GOT3 (cell line): ENCODE results near the gene SERPINB2.
"Not testable (repeated sequence)": the region's sequence is repeated elsewhere in the genome, so short reads cannot be mapped to it uniquely, and the experiment has no call there.

ENCODE experiments used
- DNase-seq: peaks from one replicate; lab custom pipeline; 2025; ENCODE audit warnings: mixed read lengths; lab: John Stamatoyannopoulos, UW

The SERPINB2 gene

DNA sequence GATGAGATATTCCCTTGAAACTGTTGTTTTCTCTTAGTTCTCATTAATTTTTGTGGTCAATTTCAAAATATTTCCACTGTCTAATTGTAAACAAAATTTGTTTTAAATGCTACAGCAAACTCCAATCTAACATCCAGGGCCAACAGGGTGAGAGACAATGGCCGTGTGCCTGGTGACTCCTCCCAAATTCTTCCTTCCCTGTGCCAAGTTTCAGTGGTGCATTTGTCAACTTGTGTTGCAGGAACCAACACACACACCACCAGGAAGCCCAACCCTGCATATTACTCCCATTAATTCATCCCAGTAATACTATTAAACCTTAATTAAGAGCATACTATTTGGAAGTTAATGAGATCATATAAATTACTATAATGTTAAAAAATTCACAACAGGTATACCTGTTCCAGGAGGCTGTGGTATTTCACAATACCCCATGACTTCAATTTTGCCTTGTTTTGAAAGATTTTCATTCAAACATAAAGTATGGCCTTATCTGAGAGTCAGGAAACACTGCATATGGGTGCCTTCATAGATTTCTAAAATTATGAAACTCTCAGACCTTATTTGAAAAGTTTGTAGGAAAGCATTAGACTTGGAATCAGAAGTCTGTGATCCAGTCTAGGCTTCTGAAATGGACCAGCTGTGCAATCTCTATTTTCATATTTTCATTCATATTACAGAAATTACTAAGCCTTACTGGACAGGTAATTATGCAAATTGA, 1.1 kb downstream of the SERPINB2 start:
- no peak for DNase-seq

DNA sequence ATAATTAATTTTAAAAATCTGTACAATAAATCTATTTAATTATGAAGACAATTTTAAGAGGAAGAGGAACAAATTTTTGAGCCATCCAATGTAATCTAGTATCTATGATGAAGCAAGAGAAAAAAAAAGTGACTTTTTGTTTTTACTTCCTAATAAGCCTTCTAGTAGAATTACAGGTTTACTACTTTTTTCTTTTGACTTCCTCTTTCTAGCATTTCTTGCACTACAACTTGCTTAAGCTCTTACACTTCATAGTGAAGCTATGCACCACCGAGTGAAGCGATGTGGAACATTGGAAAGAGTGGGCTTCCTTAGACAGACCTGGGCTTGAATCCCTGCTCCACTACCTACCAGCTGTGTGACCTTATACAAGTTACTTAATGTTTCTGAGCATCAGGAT, 2.1 kb downstream of the SERPINB2 start:
- DNase-seq = no peak

DNA sequence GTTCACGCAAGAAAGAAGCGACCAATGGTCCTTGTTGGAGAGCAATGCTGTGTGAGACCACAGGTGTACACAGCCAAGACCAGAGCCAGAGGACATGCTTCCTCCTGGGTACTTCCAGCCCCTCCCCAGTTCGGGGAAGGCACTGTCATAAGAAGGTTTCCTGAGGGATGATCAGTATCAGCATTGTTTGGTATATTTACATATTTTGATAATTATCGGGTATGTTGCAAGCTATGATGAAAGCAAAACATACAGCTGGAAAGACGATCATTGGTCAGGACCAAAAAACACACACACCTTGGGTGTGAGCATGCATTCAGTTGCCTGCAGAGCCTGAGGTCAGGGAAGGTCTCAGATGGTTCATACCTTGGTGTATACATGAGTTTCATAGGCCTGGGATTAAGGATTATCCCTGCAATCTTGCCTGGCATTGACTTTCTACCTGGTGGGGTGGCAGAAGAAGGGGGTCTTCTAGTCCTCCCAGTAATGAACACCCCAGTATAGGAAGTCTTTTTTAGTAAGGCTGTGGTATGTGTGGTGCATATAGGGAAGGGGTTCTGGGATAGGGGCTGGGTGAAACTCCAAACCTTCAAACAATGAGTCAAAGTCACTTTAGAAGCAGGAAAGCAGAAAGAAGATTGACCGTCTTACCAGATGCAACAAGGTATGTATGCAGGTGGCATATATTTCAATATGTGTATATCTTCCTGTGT, 2.9 kb downstream of the SERPINB2 start:
- no peak for DNase-seq

DNA sequence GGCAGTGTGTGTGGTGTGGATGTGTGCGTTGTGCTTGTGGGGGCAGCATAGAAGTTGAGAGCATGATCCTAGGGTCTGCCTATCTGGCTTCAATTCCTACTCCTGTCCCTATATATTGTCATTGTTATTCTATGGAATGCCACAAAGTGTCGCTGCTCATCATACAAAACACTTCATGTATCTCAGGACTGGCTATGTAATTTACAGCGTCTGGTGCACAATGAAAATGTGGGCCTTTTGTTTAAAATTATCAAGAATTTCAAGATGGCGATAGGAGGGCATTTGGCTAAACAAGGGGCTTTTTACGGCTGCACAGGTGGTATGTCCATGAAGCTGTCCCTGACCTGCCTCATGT, 3.4 kb downstream of the SERPINB2 start:
- no peak for DNase-seq

DNA sequence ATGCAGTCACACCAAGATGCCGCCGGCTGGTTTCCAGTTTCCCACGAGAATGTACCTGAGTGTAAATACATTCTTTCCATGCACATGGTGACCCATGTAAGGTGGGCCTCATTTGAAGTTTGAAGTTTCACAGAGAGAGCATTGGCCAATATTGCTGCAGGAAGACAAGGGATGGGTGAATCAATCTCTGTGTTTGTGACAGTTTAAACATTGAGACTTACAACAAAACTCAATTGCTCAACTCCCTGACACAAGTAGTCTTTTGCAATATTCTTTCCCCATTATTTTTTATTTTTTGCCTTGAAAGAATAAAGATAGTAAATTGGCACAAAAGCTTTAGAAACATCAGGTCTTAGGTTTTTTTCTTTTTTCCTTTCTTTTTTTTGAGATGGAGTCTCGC, 5.1 kb downstream of the SERPINB2 start:
- no peak for DNase-seq

DNA sequence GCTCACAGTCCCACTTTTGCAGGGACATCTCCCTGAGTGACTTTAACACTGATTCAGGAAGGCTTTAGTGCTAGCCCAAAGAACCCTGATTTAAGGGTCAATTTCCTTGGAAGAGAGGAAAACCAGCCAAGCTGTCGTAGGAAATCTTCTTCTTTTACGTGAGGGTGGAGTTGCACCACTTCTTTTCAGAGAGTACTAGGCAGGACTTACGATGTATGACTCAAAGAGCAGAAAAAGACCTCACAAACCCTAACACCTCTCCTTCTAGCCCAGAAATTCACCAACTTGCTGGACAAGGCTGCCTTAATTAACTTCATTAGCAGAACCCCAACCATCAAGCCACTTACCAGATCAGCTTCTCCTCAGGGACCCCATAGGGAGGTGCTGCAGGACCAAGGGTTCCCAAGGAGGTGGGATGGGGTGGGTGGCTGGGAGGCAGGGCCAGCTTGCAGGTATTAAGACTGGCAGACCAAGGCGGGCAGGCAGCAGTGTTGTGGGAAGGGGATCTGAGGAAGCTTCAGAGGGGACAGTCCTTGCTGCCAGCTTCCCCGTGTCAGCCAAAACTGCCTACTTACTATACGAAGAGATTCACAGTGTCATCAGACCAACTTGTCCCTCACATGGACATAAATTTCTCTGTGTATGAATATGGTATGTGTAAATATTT, 6.7 kb downstream of the SERPINB2 start:
- no peak for DNase-seq

DNA sequence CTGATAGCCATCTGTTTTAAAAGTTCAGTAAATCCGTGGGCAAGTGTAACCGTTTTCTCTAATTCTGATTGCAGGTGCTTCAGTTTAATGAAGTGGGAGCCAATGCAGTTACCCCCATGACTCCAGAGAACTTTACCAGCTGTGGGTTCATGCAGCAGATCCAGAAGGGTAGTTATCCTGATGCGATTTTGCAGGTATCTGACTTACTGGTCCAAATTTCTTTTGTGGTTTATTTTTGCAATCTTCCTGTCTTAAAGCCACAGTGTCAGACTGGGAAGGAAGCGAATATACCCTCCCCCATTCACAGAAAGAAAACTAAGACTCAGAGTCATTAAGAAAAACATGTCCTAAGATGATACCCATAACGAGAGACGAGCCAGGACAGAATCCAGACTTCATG, 7.7 kb downstream of the SERPINB2 start:
- DNase-seq = no peak

DNA sequence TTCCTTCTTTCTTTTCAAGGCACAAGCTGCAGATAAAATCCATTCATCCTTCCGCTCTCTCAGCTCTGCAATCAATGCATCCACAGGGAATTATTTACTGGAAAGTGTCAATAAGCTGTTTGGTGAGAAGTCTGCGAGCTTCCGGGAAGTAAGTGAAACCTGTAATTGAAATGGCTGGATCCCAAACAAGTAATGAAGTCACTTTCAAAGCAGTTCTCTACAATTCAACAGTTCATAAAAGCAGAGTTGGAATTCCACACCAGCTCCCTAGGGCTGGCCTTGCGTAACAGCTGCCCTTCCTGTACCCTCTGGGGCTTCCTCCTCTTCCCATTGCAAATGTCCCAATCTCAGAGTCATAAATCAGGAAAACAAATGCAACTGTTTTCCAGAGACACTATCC, 9.6 kb downstream of the SERPINB2 start:
- no peak for DNase-seq

DNA sequence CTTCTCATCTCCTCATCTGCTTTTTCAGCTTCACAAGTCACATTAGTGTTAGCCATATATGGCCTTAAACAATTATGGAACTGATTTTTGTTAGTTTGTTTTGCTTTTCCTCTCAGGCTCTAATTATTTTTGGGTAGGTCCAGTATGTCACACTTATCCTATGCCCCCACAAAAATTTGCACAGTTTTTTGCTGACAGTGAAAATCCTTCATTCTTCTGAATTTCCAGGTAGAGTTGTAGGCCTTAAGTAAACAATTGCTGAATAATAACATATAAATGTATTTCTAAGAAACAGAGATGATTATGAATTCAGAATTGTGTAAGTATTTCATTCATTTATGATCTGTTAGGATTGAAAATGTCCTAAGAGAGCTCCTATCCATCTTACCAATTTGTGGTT, 11.7 kb downstream of the SERPINB2 start:
- no peak for DNase-seq

DNA sequence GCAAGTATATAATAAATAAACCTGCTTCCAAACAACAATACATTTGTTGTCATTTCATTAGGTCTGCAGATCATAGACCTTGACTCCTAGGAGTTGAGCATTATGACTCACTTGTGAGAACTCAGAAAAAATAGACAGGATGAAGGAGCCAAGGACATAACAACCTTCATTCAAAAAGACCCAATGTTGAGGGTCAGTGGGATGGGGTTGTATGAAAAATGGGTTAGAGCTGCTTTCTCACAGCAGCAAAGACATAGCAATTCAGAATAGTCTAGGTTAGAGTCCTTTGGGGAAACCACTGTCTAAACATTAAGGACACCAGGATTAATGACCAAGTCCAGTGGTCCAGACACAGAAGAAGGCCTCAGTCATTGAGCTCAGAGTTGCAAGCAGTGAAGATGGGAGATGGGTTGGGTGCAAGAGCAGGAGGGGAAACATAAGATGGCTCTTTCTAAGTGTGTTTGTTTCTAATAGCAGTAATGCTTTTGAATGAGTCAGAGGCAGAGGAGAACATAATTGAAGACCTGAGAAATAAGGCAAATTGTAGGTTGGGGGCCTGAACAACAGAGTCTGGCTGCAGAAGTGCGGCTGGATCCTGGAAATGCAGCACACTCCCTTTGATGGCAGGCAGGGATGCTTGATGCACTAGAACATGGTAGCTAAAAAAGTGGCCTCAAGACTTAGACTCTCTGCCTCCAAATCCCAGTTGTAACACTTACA, 16.5 kb downstream of the SERPINB2 start:
- DNase-seq = no peak

DNA sequence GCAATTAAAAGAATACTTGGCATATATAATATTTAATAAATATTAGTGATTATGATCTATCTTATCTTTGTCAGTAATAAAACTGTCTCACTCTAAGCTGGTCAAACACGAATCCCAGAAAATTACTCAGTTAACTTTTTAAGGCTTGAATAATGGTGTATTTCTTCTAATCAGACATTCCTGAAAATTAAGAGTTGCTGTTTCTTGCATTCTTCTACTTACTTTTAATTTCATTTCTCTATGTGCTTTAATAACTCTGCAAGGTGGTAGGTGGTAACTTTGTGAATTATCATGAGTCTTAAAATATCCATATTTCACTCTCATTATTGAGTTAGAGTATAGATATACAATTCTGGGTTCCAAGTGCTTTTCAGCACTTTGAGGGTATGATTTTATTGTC, 17.2 kb downstream of the SERPINB2 start:
- DNase-seq = no peak

DNA sequence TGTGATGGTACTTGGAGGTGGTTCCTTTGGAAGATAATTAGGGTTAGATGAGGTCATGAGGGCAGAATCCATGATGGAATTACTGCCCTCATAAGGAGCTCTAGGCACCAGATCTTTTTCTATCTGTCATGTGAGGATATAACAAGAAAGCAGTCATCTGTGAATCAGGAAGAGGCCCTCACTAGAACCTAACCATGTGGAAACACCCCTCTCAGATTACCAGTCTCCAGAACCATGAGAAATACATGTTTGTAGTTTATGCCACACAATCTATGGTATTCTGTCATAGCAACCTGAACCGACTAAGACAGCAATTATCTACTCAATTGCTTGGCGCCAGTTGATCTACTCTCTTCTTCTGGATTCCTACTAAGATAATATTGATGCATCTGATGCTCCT, 17.9 kb downstream of the SERPINB2 start:
- no peak for DNase-seq

DNA sequence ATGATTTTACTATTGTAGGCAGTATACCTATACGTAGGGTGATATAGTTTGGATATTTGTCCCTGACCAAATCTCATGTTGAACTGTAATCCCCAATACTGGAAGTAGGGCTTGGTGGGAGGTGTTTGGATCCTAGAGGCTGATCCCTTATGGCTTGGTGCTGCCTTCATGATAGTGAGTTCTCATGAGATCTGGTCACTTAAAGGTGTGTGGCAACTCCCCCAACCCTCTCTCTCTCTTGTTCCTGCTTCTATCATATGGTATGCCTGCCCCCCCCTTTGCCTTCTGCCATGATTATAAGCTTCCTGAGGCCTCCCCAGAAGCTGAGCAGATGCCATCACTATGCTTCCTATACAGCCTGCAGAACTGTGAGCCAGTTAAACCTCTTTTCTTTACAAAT, 18.6 kb downstream of the SERPINB2 start:
- no peak for DNase-seq

DNA sequence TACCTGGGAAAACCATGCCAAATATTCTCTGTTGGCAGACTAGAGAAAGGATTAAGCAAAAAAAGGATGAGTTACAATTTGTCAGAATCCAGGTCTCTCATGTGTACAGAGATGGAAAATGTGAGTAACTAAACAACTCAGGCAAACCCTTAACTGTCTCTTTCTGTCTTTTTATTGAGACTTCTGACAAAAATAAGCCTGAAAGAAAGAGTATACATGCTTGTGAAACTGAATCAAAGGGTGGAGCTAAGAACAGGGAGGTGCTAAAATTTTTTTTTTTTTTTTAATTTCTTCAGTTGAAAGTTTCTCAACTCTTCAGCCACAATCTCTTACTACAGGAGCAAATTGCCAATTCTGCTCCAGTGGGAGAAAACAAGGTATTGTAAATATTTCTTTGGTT, 20.2 kb downstream of the SERPINB2 start, which contains the start of gene SERPINB10:
SERPINB10 (plus strand) TSS at position 295 of the 400 bp plus-strand sequence. CDS start 7,553 bp downstream, outside the sequence.
- DNase-seq = no peak

DNA sequence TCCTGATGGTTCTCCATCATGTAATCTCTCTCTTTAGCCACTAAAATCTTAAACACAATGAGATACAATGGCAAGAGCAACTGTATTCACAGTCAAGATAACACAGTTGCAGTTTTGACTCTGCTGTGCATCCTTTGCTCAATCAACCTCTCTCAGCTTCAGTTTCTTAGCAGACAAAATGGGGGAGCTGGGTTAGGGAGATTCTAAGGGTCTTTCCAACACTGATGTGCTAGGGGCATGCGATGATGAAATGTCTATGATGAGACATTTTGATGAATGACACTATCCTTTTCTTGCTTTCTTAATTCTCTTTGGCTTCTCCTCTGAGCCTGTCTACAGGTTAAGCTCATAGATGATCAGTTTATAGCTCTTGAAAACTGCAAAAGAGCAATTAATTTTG, 21.4 kb downstream of the SERPINB2 start:
- no peak for DNase-seq

DNA sequence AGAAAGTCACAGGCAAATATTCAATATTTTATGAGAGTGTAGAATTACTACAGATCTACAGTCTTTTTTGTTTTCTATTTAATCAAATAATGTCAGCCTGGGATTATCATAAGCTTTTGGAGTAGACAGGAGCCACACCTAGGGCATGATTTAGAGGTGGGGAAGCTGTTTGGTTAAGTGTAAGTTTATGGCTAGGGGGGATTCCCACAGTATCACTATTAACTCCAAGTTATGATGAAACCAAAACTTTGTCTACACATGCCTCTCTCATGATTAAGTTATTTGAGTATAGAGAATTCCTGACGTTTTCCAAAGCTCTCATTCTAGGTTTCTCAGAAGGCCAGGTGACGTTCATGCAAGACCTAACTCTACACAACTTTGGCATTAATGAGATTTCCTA, 22.4 kb downstream of the SERPINB2 start:
- DNase-seq = no peak

DNA sequence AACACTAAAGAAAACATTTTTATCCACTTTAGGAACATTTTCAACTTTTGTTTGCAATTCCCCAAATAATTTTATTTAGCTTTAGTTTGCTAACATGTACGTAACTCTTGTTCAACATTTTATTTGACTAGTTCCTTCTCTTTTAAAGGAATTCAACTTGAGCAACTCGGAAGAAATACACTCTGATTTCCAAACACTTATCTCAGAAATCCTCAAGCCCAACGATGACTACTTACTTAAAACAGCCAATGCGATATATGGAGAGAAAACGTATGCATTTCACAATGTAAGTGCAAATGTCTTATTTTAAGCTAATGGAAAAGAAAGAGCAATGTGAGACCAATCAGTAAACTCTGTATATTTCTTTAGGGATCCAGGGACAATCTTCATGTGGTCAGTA, 30.3 kb downstream of the SERPINB2 start:
- no peak for DNase-seq

DNA sequence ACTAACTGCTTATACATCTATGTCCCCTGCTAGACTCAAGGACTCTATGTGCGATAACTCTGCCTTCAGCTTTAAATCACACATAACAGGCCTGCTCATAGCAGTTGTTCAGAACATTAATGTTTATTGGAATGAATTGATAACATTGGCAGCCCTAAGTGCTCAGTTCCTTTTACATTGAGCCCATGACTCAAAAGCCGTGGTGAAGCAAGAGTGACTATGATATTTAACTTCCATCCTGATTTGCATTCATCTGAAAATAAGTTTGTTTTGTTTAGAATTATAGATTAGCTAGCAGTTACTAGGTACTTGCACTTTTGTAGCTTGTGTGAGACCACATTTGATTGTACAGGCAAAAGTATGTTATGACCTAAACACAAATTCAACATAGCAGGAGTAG, 34.5 kb downstream of the SERPINB2 start:
- no peak for DNase-seq

DNA sequence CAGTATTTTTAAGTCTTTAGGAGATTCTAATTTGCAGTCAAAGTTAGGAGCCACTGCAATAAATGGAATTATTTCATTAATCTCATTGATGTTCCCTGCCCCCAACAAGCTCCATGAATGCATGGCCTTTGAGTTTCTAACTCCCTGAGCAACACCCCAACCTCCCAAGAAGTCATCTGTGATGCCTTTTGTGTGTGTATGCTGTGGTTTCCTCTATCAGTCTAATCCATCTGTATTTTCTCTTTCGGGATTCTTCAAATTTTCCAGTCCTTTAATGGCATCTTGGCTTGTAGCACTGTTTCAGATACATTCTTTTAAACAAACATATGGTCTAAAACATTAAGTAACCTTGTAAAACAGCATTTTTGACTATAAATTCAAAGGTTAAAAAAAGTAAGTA, 37.0 kb downstream of the SERPINB2 start:
- no peak for DNase-seq

DNA sequence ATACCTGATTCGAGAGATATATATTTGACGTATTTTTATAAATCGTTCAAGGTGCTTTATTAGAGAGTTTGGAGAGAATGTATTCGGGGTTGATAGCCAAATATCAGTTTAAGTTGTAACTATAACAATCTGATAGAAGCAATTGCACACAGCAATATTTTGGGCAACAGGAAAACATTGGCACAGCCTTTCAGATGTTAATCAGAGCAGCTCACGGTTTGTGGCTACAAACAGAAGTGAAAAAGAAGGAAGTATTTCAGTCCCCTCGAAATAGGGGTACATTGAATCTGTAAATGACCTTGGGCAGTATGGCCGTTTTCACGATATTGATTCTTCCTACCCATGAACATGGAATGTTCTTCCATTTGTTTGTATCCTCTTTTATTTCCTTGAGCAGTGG, 40.8 kb downstream of the SERPINB2 start:
- no peak for DNase-seq

DNA sequence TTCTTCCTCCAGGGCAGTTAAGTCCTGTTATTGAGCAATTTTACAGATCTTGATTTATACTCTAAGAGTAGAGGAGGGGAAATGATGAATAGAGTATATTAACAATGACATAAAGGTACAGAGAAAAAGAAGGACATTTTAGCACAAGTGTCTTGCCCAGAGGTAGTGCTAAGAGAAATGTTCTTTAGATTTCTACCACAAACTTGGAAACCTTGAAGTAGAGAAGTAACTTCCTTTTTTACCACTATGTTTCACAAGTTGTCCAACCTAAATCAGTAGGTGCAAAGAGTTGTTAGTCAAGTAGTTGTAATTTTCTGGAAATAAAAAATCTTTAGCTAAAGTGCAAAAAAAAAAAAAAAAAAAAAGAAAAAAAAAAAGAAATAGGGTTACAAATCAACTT, 41.9 kb downstream of the SERPINB2 start:
- DNase-seq = not testable (repeated sequence)

DNA sequence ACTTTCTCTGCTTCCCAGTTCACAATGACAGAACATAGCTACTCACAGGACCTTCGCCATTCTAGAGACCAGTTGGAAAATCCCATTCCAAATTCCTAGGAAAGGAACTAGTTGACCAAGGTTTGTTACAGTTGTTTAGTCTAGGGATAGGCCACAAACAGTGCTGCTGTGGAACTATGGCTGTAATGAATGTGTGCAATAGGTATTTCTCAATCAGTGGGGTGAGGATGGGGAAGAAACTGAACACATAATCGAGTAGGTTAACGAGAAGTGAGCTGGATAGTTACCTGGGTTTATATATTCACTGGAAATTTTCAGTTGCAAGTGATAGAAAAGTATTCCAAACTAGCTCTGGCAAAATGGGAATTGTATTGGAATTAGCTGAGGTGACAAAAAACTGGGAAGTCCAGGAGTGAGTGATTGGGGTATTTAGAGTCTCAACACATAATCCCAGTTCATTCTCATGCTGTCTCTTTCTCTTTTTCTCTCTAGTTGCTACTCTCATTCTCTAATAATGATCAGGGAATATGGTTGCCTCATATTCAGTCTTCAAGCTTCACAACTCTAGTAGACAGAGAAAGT, 43.4 kb downstream of the SERPINB2 start:
- no peak for DNase-seq
